Activated naive CD4-positive, alpha-beta T cell treated with anti-CD3 and anti-CD28 coated beads for 36 hours (primary cell): ENCODE data around the gene ZBTB40. TPM values are rescaled to one million over a fixed set of nuclear protein-coding genes. Genes with fewer than 3 reads are reported as not detected.

Experiments
- CTCF ChIA-PET: fragments of 350-600 bp; sonication (Branson Sonifier 250); formaldehyde crosslinking; loops from one replicate; lab custom pipeline; 2021; ENCODE audit warnings: antibody characterized with exemption; lab: Charles Lee
- DNase-seq: peaks from one replicate; pipeline ENCODE4 v3.0.0-alpha.2; 2020
- H3K27ac Mint-ChIP-seq: one replicate; pipeline ENCODE4 v1.8.0; 2021; ENCODE audit warnings: mild to moderate bottlenecking, mixed read lengths
- H3K27me3 Mint-ChIP-seq: one replicate; pipeline ENCODE4 v1.8.0; 2021; ENCODE audit warnings: low read depth, mixed read lengths
- H3K36me3 Mint-ChIP-seq: one replicate; pipeline ENCODE4 v1.8.0; 2021; ENCODE audit warnings: low read depth, mixed read lengths
- H3K4me1 Mint-ChIP-seq: one replicate; pipeline ENCODE4 v1.8.0; 2021; ENCODE audit warnings: low read depth, mixed read lengths
- H3K4me3 Mint-ChIP-seq: one replicate; pipeline ENCODE4 v1.8.0; 2021; ENCODE audit warnings: mild to moderate bottlenecking, moderate library complexity, mixed read lengths
- H3K9me3 Mint-ChIP-seq: one replicate; pipeline ENCODE4 v1.8.0; 2021; ENCODE audit warnings: mixed read lengths
- intact Hi-C: fragments of 100-400 bp; cut with micrococcal nuclease; formaldehyde crosslinking; loops from one replicate; pipeline ENCODE4 v1.15.1; 2023
- total RNA-seq, 2 experiments: library from RNA; stranded (reverse); gene quantifications; one replicate each; pipeline ENCODE4 v1.2.3, GENCODE V29; 2021

ZBTB40 gene
- total RNA-seq, 2 experiments from 2014 or later: 11.5 to 13.1 TPM

GRCh38 chr1:22527555-22528296, 76.1 kb downstream of the ZBTB40 start:
- CTCF ChIA-PET: no interaction called here

GRCh38 chr1:22528451-22528850, 76.8 kb downstream of the ZBTB40 start:
- CTCF ChIA-PET: no interaction called here
- Mint-ChIP-seq H3K27ac (no peak overlapping the region), H3K36me3 (peaks cover 19% of the 10 kb centered on the region), H3K4me1 (no peaks in the 10 kb centered on the region), H3K9me3 (no peaks in the 10 kb centered on the region), H3K4me3 (no peak overlapping the region), H3K27me3 (no peaks in the 10 kb centered on the region)
- no peak for DNase-seq
- intact Hi-C loops: no loop called here

More at GRCh38 chr1:22527555-22528296, 76.1 kb downstream of the ZBTB40 start:
- intact Hi-C loops: no loop called here
- no peaks in the 10 kb centered on the region for H3K4me1 Mint-ChIP-seq
- H3K27me3 Mint-ChIP-seq: no peaks in the 10 kb centered on the region
- H3K36me3 Mint-ChIP-seq: peaks cover 24% of the 10 kb centered on the region
- DNase-seq: no peak
- no peaks in the 10 kb centered on the region for H3K9me3 Mint-ChIP-seq
- H3K27ac Mint-ChIP-seq: no peak overlapping the region
- no peak overlapping the region for H3K4me3 Mint-ChIP-seq

- CTCF ChIA-PET: no interaction called here
- Mint-ChIP-seq H3K4me1 (no peaks in the 10 kb centered on the region), H3K27me3 (no peaks in the 10 kb centered on the region), H3K4me3 (no peak overlapping the region), H3K27ac (no peak overlapping the region), H3K36me3 (peaks cover 8% of the 10 kb centered on the region), H3K9me3 (no peaks in the 10 kb centered on the region)
- DNase-seq: no peak
- intact Hi-C loops: no loop called here
These were observed 78.4 kb downstream of the ZBTB40 start for GRCh38 chr1:22529901-22530621.

- Mint-ChIP-seq H3K36me3 (peaks cover 8% of the 10 kb centered on the region), H3K4me1 (no peaks in the 10 kb centered on the region), H3K4me3 (no peak overlapping the region), H3K9me3 (no peaks in the 10 kb centered on the region), H3K27ac (no peak overlapping the region), H3K27me3 (no peaks in the 10 kb centered on the region)
- CTCF ChIA-PET: no interaction called here
- no peak for DNase-seq
- intact Hi-C loops: no loop called here
These were observed 79.1 kb downstream of the ZBTB40 start for GRCh38 chr1:22530715-22531114.

- H3K9me3 Mint-ChIP-seq: no peaks in the 10 kb centered on the region
- no peaks in the 10 kb centered on the region for H3K4me1 Mint-ChIP-seq
- no peaks in the 10 kb centered on the region for H3K27me3 Mint-ChIP-seq
- no peak overlapping the region for H3K27ac Mint-ChIP-seq
- no peak overlapping the region for H3K4me3 Mint-ChIP-seq
- no peak for DNase-seq
- intact Hi-C loops: no loop called here
- H3K36me3 Mint-ChIP-seq: peaks cover 8% of the 10 kb centered on the region
- CTCF ChIA-PET: no interaction called here
These were observed 79.6 kb downstream of the ZBTB40 start for GRCh38 chr1:22531251-22531650.

DNA sequence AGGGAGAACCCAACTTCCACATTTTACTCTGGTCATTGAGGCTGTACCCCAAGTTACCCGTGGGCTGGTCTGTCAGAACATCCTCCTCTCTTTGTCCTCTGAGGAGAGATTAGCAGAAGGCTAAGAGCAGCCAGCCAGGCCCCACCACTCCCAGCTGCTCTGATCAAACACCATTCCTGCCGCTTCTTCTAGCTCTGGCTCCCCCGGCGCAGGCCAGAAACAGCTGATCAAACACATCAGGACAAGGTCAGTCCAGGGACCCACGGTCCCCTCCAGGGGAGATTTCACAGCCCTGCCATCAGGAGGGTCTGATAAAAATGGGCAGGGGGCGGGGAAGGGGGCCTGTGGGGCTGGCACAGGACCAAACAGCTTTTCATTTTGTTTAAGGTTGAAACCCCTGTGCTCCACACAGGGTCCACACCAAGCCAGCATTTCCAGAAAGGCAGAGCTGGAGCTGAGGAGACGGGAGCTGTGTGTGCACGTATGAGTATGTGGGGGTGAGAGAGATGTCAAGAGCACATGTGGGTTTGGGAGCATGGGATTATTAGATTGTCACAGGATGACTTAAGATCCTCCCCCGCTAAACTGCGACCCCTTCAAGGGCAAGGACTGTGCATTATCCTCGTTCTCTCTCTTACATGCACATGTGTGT, 81.7 kb downstream of the ZBTB40 start:
- H3K4me3 Mint-ChIP-seq: no peak overlapping the region
- intact Hi-C loops: no loop called here
- H3K27me3 Mint-ChIP-seq: no peaks in the 10 kb centered on the region
- H3K4me1 Mint-ChIP-seq: no peaks in the 10 kb centered on the region
- H3K9me3 Mint-ChIP-seq: no peaks in the 10 kb centered on the region
- CTCF ChIA-PET: interaction anchor here (0.6 kb wide), 1 partner anchor 583 kb away, joined by 5 read pairs; no protein-coding TSS in a partner anchor
- DNase-seq: no peak
- no peak overlapping the region for H3K27ac Mint-ChIP-seq
- H3K36me3 Mint-ChIP-seq: peaks cover 3% of the 10 kb centered on the region

GRCh38 chr1:22534951-22535350, 83.3 kb downstream of the ZBTB40 start:
- CTCF ChIA-PET: no interaction called here
- no peak overlapping the region for H3K27ac Mint-ChIP-seq
- H3K4me1 Mint-ChIP-seq: peaks cover 8% of the 10 kb centered on the region
- H3K9me3 Mint-ChIP-seq: no peaks in the 10 kb centered on the region
- H3K4me3 Mint-ChIP-seq: no peak overlapping the region
- H3K27me3 Mint-ChIP-seq: no peaks in the 10 kb centered on the region
- no peak for DNase-seq
- intact Hi-C loops: no loop called here
- H3K36me3 Mint-ChIP-seq: peaks cover 1% of the 10 kb centered on the region

DNA sequence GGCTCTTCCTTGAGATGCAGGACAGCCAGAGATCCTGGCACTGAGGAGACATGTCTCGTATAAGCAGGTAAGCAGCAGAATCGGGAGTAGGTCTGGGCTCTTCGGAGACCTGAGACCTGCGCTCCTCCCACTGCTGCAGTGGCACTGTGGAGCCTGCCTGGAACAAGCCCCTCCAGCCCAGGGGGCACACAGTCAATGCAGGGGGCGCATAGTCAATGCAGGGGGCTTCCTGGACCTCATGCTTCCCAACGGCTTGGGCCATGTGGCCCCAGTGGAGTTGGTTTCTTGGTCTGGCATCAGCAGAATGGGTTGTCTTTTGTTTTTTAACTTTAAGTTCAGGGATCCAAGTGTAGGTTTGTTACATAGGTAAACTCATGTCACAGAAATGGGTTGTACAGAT, 83.7 kb downstream of the ZBTB40 start:
- Mint-ChIP-seq H3K4me3 (no peak overlapping the region), H3K36me3 (peaks cover 1% of the 10 kb centered on the region), H3K27me3 (no peaks in the 10 kb centered on the region), H3K4me1 (peaks cover 8% of the 10 kb centered on the region), H3K9me3 (no peaks in the 10 kb centered on the region), H3K27ac (no peak overlapping the region)
- CTCF ChIA-PET: no interaction called here
- intact Hi-C loops: no loop called here
- DNase-seq: no peak

DNA sequence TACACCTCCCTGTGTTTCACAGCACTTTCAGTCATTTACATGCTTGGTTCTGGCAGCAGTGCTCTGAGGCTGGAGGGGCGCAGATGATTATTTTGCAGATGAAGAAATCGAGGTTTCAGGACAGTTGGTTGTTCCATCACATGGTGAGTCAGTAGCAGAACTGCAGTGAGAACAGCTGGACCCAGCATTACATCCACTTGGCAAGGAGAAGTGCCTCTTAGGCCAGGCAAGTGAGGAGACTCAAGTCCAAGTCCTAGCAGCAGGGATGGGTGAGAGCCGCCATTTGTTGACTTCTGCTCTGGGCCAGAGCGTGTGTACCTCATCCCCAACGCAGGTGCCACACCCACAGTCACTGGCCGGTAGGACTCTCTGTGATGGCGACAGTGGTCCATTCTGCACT, 84.9 kb downstream of the ZBTB40 start:
- CTCF ChIA-PET: no interaction called here
- intact Hi-C loops: no loop called here
- Mint-ChIP-seq H3K9me3 (no peaks in the 10 kb centered on the region), H3K4me1 (peaks cover 8% of the 10 kb centered on the region), H3K27ac (no peak overlapping the region), H3K27me3 (no peaks in the 10 kb centered on the region), H3K4me3 (no peak overlapping the region), H3K36me3 (no peaks in the 10 kb centered on the region)
- DNase-seq: no peak

DNA sequence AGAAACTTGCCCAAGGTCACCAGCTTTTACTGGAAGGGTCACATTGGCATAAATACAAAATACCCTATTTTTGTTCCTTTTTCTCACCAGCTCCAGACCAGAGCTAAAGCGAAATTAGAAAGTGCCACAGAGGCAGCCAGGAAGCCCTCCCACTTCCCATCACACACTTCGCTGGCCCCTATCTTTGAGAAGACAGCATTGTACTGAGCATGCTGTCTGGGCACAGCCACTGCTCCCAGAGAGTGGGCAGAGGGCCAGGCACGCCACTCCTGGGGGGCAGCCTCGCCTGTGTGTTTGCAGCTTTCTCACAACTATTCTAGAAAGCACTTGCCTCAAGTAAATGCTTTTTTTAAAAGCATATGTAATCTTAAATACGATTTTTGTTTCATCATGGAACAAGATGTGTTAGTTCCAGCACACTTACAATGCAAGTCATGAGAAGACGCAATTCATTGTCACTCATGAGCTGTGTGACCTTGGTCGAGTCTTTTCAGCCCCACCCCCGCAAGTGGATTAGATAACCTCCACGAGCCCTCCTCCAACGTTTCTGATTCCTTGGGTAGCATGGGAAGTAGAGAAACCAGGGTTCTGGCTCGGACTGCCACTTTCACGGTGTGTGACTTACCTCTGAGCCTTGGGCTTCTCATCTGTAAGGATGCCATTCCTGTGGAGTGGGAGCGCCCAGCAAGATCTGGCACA, 85.9 kb downstream of the ZBTB40 start:
- Mint-ChIP-seq H3K4me1 (peaks cover 8% of the 10 kb centered on the region), H3K27ac (no peak overlapping the region), H3K4me3 (no peak overlapping the region), H3K36me3 (no peaks in the 10 kb centered on the region), H3K9me3 (no peaks in the 10 kb centered on the region), H3K27me3 (no peaks in the 10 kb centered on the region)
- intact Hi-C loops: no loop called here
- CTCF ChIA-PET: no interaction called here
- no peak for DNase-seq

- Mint-ChIP-seq H3K27ac (no peak overlapping the region), H3K4me3 (no peak overlapping the region), H3K4me1 (peaks cover 8% of the 10 kb centered on the region), H3K36me3 (no peaks in the 10 kb centered on the region), H3K9me3 (no peaks in the 10 kb centered on the region), H3K27me3 (no peaks in the 10 kb centered on the region)
- no peak for DNase-seq
- CTCF ChIA-PET: interaction anchor here (0.7 kb wide), 1 partner anchor 917 kb away, joined by 3 read pairs; no protein-coding TSS in a partner anchor
- intact Hi-C loops: no loop called here
These were observed 88.0 kb downstream of the ZBTB40 start for GRCh38 chr1:22539510-22540118.

- no peak overlapping the region for H3K4me3 Mint-ChIP-seq
- H3K27ac Mint-ChIP-seq: no peak overlapping the region
- intact Hi-C loops: no loop called here
- no peak for DNase-seq
- H3K36me3 Mint-ChIP-seq: no peaks in the 10 kb centered on the region
- H3K27me3 Mint-ChIP-seq: no peaks in the 10 kb centered on the region
- peaks cover 8% of the 10 kb centered on the region for H3K4me1 Mint-ChIP-seq
- CTCF ChIA-PET: no interaction called here
- H3K9me3 Mint-ChIP-seq: no peaks in the 10 kb centered on the region
These were observed 88.7 kb downstream of the ZBTB40 start for GRCh38 chr1:22540337-22540736.
